Smooth muscle cell (in vitro differentiated cells): ENCODE results near the gene ERBIN. TPM values are rescaled to one million over a fixed set of nuclear protein-coding genes. Genes with fewer than 3 reads are reported as not detected.
"Not testable (repeated sequence)": the region's sequence is repeated elsewhere in the genome, so short reads cannot be mapped to it uniquely, and the experiment has no call there.

ENCODE experiments used
- DNase-seq: peaks from one replicate; lab custom pipeline; 2025; ENCODE audit not compliant: unreplicated experiment; lab: John Stamatoyannopoulos, UW
- H2AFZ ChIP-seq: fragments of 200-600 bp; sonication (generic); 2 replicates; pipeline ENCODE4 v1.6.0; 2016; ENCODE audit warnings: antibody characterized with exemption, low read depth, mild to moderate bottlenecking
- H3F3A ChIP-seq: fragments of 200-600 bp; sonication (generic); 2 replicates; pipeline ENCODE4 v1.6.0; 2017; ENCODE audit warnings: antibody characterized with exemption, low read depth
- H3K27ac ChIP-seq: fragments of 200-600 bp; sonication (generic); 2 replicates; pipeline ENCODE4 v1.5.1; 2016; ENCODE audit warnings: low read depth, mild to moderate bottlenecking
- H3K27me3 ChIP-seq: fragments of 200-600 bp; sonication (generic); 2 replicates; pipeline ENCODE4 v1.6.1; 2016; ENCODE audit warnings: low read depth, mild to moderate bottlenecking
- H3K36me3 ChIP-seq: fragments of 200-600 bp; sonication (generic); 2 replicates; pipeline ENCODE4 v1.5.1; 2016; ENCODE audit warnings: low read depth
- H3K4me1 ChIP-seq: fragments of 200-600 bp; sonication (generic); 2 replicates; pipeline ENCODE4 v1.5.1; 2016; ENCODE audit warnings: low read depth
- H3K4me2 ChIP-seq: fragments of 200-600 bp; sonication (generic); 2 replicates; pipeline ENCODE4 v1.6.0; 2016; ENCODE audit warnings: mild to moderate bottlenecking
- H3K4me3 ChIP-seq: fragments of 200-600 bp; sonication (generic); 2 replicates; pipeline ENCODE4 v1.5.1; 2016; ENCODE audit warnings: mild to moderate bottlenecking
- H3K79me2 ChIP-seq: fragments of 200-600 bp; sonication (generic); 2 replicates; pipeline ENCODE4 v1.6.0; 2016; ENCODE audit warnings: low read depth, mild to moderate bottlenecking
- H3K9ac ChIP-seq: fragments of 200-600 bp; sonication (generic); 2 replicates; pipeline ENCODE4 v1.6.0; 2016; ENCODE audit warnings: low read depth
- H3K9me3 ChIP-seq: fragments of 200-600 bp; sonication (generic); replicated peaks from 2 replicates; pipeline ENCODE4 v1.5.1; 2016; ENCODE audit warnings: low read depth
- H4K20me1 ChIP-seq: fragments of 200-600 bp; sonication (generic); 2 replicates; pipeline ENCODE4 v1.6.0; 2016; ENCODE audit warnings: low read depth
- CTCF ChIP-seq: fragments of 200-600 bp; sonication (generic); IDR thresholded peaks from 2 replicates; pipeline ENCODE4 v1.5.1; 2017; ENCODE audit warnings: borderline replicate concordance, mild to moderate bottlenecking, antibody characterized with exemption; ENCODE audit not compliant: insufficient read depth, poor library complexity, severe bottlenecking
- WGBS: methylation state at CpG from one replicate; pipeline ENCODE4 v1.1.7; 2016; ENCODE audit warnings: low lambda C conversion rate; 5-methylcytosine and 5-hydroxymethylcytosine counted together
- polyA plus RNA-seq: library from polyadenylated mRNA; unstranded; fragments of >200 nt; fragmentation: Nextera tagmentation; extraction: Ambion mirVana; gene quantifications from 2 replicates; pipeline ENCODE4 v1.2.1, GENCODE V29; 2016
- total RNA-seq: library from RNA; depleted of rRNA; stranded (reverse); fragments of >200 nt; gene quantifications from 2 replicates; pipeline ENCODE4 v1.2.3, GENCODE V29; 2014

The ERBIN gene
- total and polyA plus RNA-seq, 2 experiments from 2014 or later, result 16.8 to 75.8 TPM

GRCh38 chr5:65952259-65952658, 25.9 kb downstream of the ERBIN start:
- Histone ChIP-seq H2AFZ (no peak overlapping the region), H3K27ac (no peak overlapping the region), H3F3A (peaks cover 4% of the 10 kb centered on the region), H3K27me3 (no peaks in the 10 kb centered on the region), H3K36me3 (no peaks in the 10 kb centered on the region), H4K20me1 (peaks cover 98% of the 10 kb centered on the region), H3K4me3 (no peak overlapping the region), H3K4me1 (no peaks in the 10 kb centered on the region), H3K9me3 (no peaks in the 10 kb centered on the region), H3K4me2 (no peak overlapping the region), H3K79me2 (peaks cover 100% of the 10 kb centered on the region), H3K9ac (no peak overlapping the region)
- no peak for TF ChIP-seq CTCF
- DNase-seq, result no peak
- WGBS, result 96% methylated on average over 1 of the region's 1 CpG

- Histone ChIP-seq H3K4me1 (no peaks in the 10 kb centered on the region), H3K27me3 (no peaks in the 10 kb centered on the region), H3K27ac (no peak overlapping the region), H3K9ac (no peak overlapping the region), H3K36me3 (no peaks in the 10 kb centered on the region), H4K20me1 (peaks cover 85% of the 10 kb centered on the region), H2AFZ (no peak overlapping the region), H3F3A (peaks cover 4% of the 10 kb centered on the region), H3K4me3 (no peak overlapping the region), H3K79me2 (peaks cover 97% of the 10 kb centered on the region), H3K9me3 (no peaks in the 10 kb centered on the region), H3K4me2 (no peak overlapping the region)
- no peak for DNase-seq
- no peak for TF ChIP-seq CTCF
- 97% methylated on average over 3 of the region's 3 CpGs for WGBS
Observed at GRCh38 chr5:65954200-65954599, 27.8 kb downstream of the ERBIN start.

GRCh38 chr5:65955746-65956145, 29.4 kb downstream of the ERBIN start:
- H3K27me3 ChIP-seq, result no peaks in the 10 kb centered on the region
- no peaks in the 10 kb centered on the region for H3K4me1 ChIP-seq
- no peak for TF ChIP-seq CTCF
- no peak overlapping the region for H3K4me2 ChIP-seq
- H3F3A ChIP-seq, result peaks cover 4% of the 10 kb centered on the region
- H3K36me3 ChIP-seq, result no peaks in the 10 kb centered on the region
- peaks cover 85% of the 10 kb centered on the region for H4K20me1 ChIP-seq
- H3K27ac ChIP-seq, result no peak overlapping the region
- WGBS, result 98% methylated on average over 3 of the region's 3 CpGs
- no peak for DNase-seq
- no peak overlapping the region for H3K4me3 ChIP-seq
- H2AFZ ChIP-seq, result no peak overlapping the region
- no peaks in the 10 kb centered on the region for H3K9me3 ChIP-seq
- no peak overlapping the region for H3K9ac ChIP-seq
- peaks cover 97% of the 10 kb centered on the region for H3K79me2 ChIP-seq

- 98% methylated on average over 28 of the region's 30 CpGs for WGBS
- not testable (repeated sequence) for H3K4me3 ChIP-seq, H3K36me3 ChIP-seq, H2AFZ ChIP-seq, DNase-seq, H3K9me3 ChIP-seq, H3K4me1 ChIP-seq, H3K27ac ChIP-seq, H3F3A ChIP-seq, H3K9ac ChIP-seq, H3K4me2 ChIP-seq, H3K27me3 ChIP-seq
- Histone ChIP-seq H4K20me1 (peaks cover 85% of the 10 kb centered on the region), H3K79me2 (peaks cover 97% of the 10 kb centered on the region)
Observed at GRCh38 chr5:65957703-65958102, 31.3 kb downstream of the ERBIN start.
